PFSK-1 (cell line): ENCODE measurements around the gene GJD4.

Experiments used
- FOXP2 ChIP-seq: optimal IDR thresholded peaks from 2 replicates; pipeline ENCODE3; 2011; ENCODE audit warnings: borderline replicate concordance, control low read depth, inconsistent platforms; ENCODE audit not compliant: insufficient read depth; ENCODE audit errors: extremely low read length, extremely low read depth
- POLR2AphosphoS5 ChIP-seq: IDR thresholded peaks from 2 replicates; pipeline ENCODE4 v1.6.1; 2012; ENCODE audit warnings: low read depth, mild to moderate bottlenecking, control low read depth, low read length, moderate library complexity
- REST ChIP-seq, 2 experiments: IDR thresholded peaks; 2 replicates each; pipeline versions ENCODE4 v1.6.1 to v1.8.0; 2011 to 2012; ENCODE audit warnings: low read depth in 2 of 2, low read length in 2 of 2, control low read depth in 1 of 2, inconsistent platforms in 1 of 2, mild to moderate bottlenecking in 1 of 2, moderate library complexity in 1 of 2; ENCODE audit not compliant: insufficient read depth in 1 of 2
- SIN3A ChIP-seq: IDR thresholded peaks from 2 replicates; pipeline ENCODE4 v1.6.1; 2012; ENCODE audit warnings: mild to moderate bottlenecking, low read length, moderate library complexity, borderline replicate concordance; ENCODE audit not compliant: insufficient read depth

- TF ChIP-seq POLR2AphosphoS5 (no peak), REST (IDR thresholded peaks at IDR 0.05; ENCODE audit: insufficient read depth in 1 of 2, low read depth in 2 of 2, low read length in 2 of 2) (no peak), FOXP2 (no peak), SIN3A (no peak)
Observed at GRCh38 chr10:35650894-35651293, 45.8 kb downstream of the GJD4 start.
